DOHH2 (cell line): Measurements from ENCODE around the gene ZMIZ1.

Experiments used
- H3F3A ChIP-seq: fragments of 200-600 bp; sonication (generic), shearing (Covaris generic); 2 replicates; pipeline ENCODE4 v1.6.0; 2016; ENCODE audit warnings: antibody characterized with exemption, mild to moderate bottlenecking; ENCODE audit not compliant: control insufficient read depth, insufficient read depth
- H3K27ac ChIP-seq: fragments of 200-600 bp; sonication (generic); 2 replicates; pipeline ENCODE4 v1.5.1; 2014; ENCODE audit warnings: low read depth, mild to moderate bottlenecking, low read length, moderate library complexity
- H3K27me3 ChIP-seq: fragments of 200-600 bp; sonication (generic); 2 replicates; pipeline ENCODE4 v1.6.1; 2014; ENCODE audit warnings: mild to moderate bottlenecking, low read length, mixed read lengths; ENCODE audit not compliant: control insufficient read depth
- H3K36me3 ChIP-seq: fragments of 200-600 bp; sonication (generic); 2 replicates; pipeline ENCODE4 v1.6.1; 2014; ENCODE audit warnings: mild to moderate bottlenecking, low read length, moderate library complexity, mixed read lengths; ENCODE audit not compliant: control insufficient read depth
- H3K4me1 ChIP-seq: fragments of 200-600 bp; sonication (generic); 2 replicates; pipeline ENCODE4 v1.6.1; 2014; ENCODE audit warnings: mild to moderate bottlenecking, low read length, mixed read lengths; ENCODE audit not compliant: control insufficient read depth
- H3K4me2 ChIP-seq: fragments of 200-600 bp; sonication (generic); 2 replicates; pipeline ENCODE4 v1.6.0; 2014; ENCODE audit warnings: mild to moderate bottlenecking, low read length, moderate library complexity
- H3K4me3 ChIP-seq: fragments of 200-600 bp; sonication (generic); 2 replicates; pipeline ENCODE4 v1.5.1; 2014; ENCODE audit warnings: mild to moderate bottlenecking, low read length, mixed read lengths
- H3K79me2 ChIP-seq: fragments of 200-600 bp; sonication (generic); 2 replicates; pipeline ENCODE4 v1.6.1; 2014; ENCODE audit warnings: mild to moderate bottlenecking, low read length, mixed read lengths; ENCODE audit not compliant: control insufficient read depth
- H3K9me2 ChIP-seq: fragments of 200-600 bp; sonication (generic); replicated peaks from 2 replicates; pipeline ENCODE4 v1.6.1; 2014; ENCODE audit warnings: mild to moderate bottlenecking, low read length, mixed read lengths; ENCODE audit not compliant: control insufficient read depth
- H3K9me3 ChIP-seq: fragments of 200-600 bp; sonication (generic); 2 replicates; pipeline ENCODE4 v1.6.1; 2014; ENCODE audit warnings: antibody characterized with exemption, low read length, mixed read lengths; ENCODE audit not compliant: control insufficient read depth, insufficient read depth
- H4K20me1 ChIP-seq: fragments of 200-600 bp; sonication (generic); 2 replicates; pipeline ENCODE4 v1.6.0; 2014; ENCODE audit warnings: low read depth, mild to moderate bottlenecking, antibody characterized with exemption, low read length, moderate library complexity; ENCODE audit not compliant: control insufficient read depth, insufficient read depth
- EZH2phosphoT487 ChIP-seq: fragments of 200-600 bp; sonication (generic); IDR thresholded peaks from 2 replicates; pipeline ENCODE4 v1.6.1; 2017; ENCODE audit warnings: borderline replicate concordance, mild to moderate bottlenecking, antibody characterized with exemption, low read length, moderate library complexity, mixed read lengths
- TF ChIP-seq, protein P1 (sequence below): fragments of 200-600 bp; sonication (generic); IDR thresholded peaks from one replicate; pipeline ENCODE4 v1.5.1; 2014; ENCODE audit warnings: antibody characterized with exemption, mild to moderate bottlenecking, low read depth, low read length; ENCODE audit not compliant: poor library complexity, severe bottlenecking

The ZMIZ1 gene

GRCh38 chr10:79101560-79102497, 33.1 kb downstream of the ZMIZ1 start:
- Histone ChIP-seq H3K27ac (no peak overlapping the region), H3K36me3 (no peaks in the 10 kb centered on the region), H3K4me3 (no peak overlapping the region), H3K9me2 (no peaks in the 10 kb centered on the region), H3K27me3 (0 out of 2 replicates have a peak, but pooled peaks cover 4% of the 10 kb centered on the region), H3K4me1 (peaks cover 52% of the 10 kb centered on the region), H4K20me1 (peaks cover 11% of the 10 kb centered on the region; the same call in 1 of the 2 replicates), H3F3A (peaks cover 6% of the 10 kb centered on the region; the same call in 1 of the 2 replicates), H3K79me2 (no peaks in the 10 kb centered on the region), H3K9me3 (no peaks in the 10 kb centered on the region), H3K4me2 (peak overlapping the region; percentile 32)
- TF ChIP-seq, protein P1, sequence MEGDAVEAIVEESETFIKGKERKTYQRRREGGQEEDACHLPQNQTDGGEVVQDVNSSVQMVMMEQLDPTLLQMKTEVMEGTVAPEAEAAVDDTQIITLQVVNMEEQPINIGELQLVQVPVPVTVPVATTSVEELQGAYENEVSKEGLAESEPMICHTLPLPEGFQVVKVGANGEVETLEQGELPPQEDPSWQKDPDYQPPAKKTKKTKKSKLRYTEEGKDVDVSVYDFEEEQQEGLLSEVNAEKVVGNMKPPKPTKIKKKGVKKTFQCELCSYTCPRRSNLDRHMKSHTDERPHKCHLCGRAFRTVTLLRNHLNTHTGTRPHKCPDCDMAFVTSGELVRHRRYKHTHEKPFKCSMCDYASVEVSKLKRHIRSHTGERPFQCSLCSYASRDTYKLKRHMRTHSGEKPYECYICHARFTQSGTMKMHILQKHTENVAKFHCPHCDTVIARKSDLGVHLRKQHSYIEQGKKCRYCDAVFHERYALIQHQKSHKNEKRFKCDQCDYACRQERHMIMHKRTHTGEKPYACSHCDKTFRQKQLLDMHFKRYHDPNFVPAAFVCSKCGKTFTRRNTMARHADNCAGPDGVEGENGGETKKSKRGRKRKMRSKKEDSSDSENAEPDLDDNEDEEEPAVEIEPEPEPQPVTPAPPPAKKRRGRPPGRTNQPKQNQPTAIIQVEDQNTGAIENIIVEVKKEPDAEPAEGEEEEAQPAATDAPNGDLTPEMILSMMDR: no peak
- TF ChIP-seq EZH2phosphoT487: no peak

DNA sequence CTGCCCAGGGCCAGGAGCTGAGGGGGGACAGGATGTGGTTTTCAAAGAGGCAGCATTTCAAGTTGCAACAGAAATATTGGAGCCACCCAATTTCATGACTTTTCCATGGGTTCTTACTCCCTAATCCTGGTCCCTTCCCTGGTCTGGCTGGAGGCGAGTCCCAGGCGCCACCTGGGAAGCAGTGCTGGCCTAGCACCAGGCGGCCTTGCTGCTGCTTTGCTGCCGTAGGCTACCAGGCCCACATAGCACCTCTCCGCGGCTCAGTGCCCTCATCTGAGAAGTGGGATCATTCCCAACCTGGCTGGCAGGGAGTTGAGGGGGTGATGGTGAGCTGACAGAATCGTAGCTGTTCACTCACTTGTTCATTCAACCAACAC, 33.7 kb downstream of the ZMIZ1 start:
- H3K27ac ChIP-seq: no peak overlapping the region
- peaks cover 9% of the 10 kb centered on the region; the same call in 1 of the 2 replicates for H4K20me1 ChIP-seq
- H3F3A ChIP-seq: peaks cover 6% of the 10 kb centered on the region; the same call in 1 of the 2 replicates
- TF ChIP-seq, protein P1: no peak
- no peak for TF ChIP-seq EZH2phosphoT487
- peak overlapping the region; percentile 32 for H3K4me2 ChIP-seq
- no peaks in the 10 kb centered on the region for H3K9me3 ChIP-seq
- H3K27me3 ChIP-seq: 0 out of 2 replicates have a peak, but pooled peaks cover 4% of the 10 kb centered on the region
- no peak overlapping the region for H3K4me3 ChIP-seq
- no peaks in the 10 kb centered on the region for H3K36me3 ChIP-seq
- no peaks in the 10 kb centered on the region for H3K79me2 ChIP-seq
- no peaks in the 10 kb centered on the region for H3K9me2 ChIP-seq
- H3K4me1 ChIP-seq: peaks cover 52% of the 10 kb centered on the region

GRCh38 chr10:79103129-79103528, 34.4 kb downstream of the ZMIZ1 start:
- Histone ChIP-seq H3K4me3 (no peak overlapping the region), H4K20me1 (peaks cover 5% of the 10 kb centered on the region; the same call in 1 of the 2 replicates), H3K4me2 (0 out of 2 replicates have a peak overlapping the region, but pooled peaks have one; percentile 13), H3F3A (peaks cover 6% of the 10 kb centered on the region; the same call in 1 of the 2 replicates), H3K9me3 (no peaks in the 10 kb centered on the region), H3K27me3 (0 out of 2 replicates have a peak, but pooled peaks cover 4% of the 10 kb centered on the region), H3K4me1 (peaks cover 49% of the 10 kb centered on the region), H3K79me2 (no peaks in the 10 kb centered on the region), H3K36me3 (no peaks in the 10 kb centered on the region), H3K9me2 (no peaks in the 10 kb centered on the region), H3K27ac (no peak overlapping the region)
- no peak for TF ChIP-seq EZH2phosphoT487
- TF ChIP-seq, protein P1: no peak
